Measurements from ENCODE around the gene CLIC4. TPM values are rescaled to one million over a fixed set of nuclear protein-coding genes. Genes with fewer than 3 reads are reported as not detected.
A peak's percentile ranks its signal among the peaks of the same experiment; 100 is the strongest.

The CLIC4 gene
- total and polyA plus RNA-seq, 9 of the 15 experiments (the other 6 are each of a cell fraction or from before 2014, with no cell fraction given), result 16.0 to 67.5 (median 38.4) TPM

- TF ChIP-seq, protein P1, sequence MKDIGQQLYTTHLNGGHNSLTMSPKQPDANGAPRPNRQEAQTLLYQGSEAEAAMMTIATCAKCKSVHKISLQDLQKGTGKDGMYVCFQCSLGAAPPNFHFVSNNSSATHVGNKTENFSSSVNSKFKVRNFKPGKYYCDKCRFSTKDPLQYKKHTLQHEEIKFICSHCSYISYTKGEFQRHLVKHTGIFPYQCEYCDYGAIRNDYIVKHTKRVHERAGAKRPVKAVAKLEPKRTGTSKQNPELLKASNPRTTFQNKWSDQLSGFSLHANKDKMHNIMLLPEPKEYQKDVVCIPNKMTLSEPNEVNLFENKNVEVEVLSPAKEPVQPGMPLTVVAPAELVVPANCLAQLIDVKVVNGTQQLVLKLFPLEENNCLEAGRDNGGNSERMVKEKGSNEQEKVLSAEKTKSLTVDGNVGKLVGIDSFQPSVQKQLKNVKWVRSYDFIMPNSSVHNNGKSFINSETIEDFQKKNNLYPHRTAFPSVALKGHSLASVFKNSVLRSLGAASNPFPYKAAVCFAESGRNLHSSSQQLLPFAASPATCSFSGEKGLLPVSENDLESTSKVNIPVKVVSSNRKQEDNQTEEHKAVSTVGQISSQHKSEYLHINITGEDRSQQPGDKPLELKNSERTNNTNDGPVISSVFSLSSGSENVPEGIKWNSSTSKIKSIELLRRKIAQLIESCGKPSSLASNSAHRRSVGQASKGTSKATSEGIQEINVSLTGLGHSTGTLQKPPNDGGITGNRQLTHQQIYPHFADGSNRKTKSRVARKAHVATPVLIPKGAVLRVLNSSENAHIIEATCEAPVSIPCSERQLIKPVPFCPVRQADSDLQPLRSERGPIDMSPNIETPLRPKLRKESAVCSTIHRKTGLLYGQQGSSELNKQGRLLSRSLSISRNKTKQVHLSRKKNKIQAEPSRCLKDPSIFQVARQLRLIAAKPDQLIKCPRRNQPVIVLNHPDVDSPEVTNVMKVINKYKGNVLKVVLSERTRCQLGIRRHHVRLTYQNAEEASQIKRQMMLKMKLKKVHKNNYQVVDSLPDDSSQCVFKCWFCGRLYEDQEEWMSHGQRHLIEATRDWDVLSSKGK (CRISPR knock-in tag; IDR thresholded peaks at IDR 0.05), result no peak
- TF ChIP-seq MAFK (IDR thresholded peaks at IDR 0.05; ENCODE audit: low read length), result no peak
- TF ChIP-seq COPS2 (conservative IDR thresholded peaks at IDR 0.05), result no peak
- TF ChIP-seq ZSCAN32 (CRISPR knock-in tag; IDR thresholded peaks at IDR 0.05), result no peak
- TF ChIP-seq KDM2B (CRISPR knock-in tag; IDR thresholded peaks at IDR 0.05), result no peak
- TF ChIP-seq, protein P2, sequence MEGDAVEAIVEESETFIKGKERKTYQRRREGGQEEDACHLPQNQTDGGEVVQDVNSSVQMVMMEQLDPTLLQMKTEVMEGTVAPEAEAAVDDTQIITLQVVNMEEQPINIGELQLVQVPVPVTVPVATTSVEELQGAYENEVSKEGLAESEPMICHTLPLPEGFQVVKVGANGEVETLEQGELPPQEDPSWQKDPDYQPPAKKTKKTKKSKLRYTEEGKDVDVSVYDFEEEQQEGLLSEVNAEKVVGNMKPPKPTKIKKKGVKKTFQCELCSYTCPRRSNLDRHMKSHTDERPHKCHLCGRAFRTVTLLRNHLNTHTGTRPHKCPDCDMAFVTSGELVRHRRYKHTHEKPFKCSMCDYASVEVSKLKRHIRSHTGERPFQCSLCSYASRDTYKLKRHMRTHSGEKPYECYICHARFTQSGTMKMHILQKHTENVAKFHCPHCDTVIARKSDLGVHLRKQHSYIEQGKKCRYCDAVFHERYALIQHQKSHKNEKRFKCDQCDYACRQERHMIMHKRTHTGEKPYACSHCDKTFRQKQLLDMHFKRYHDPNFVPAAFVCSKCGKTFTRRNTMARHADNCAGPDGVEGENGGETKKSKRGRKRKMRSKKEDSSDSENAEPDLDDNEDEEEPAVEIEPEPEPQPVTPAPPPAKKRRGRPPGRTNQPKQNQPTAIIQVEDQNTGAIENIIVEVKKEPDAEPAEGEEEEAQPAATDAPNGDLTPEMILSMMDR (IDR thresholded peaks at IDR 0.05 in 2 of 3, conservative IDR thresholded peaks at IDR 0.05 in 1 of 3; ENCODE audit: insufficient read depth in 2 of 3, low read depth in 1 of 3, low read length in 3 of 3), result peak; percentile 62 to 71 (median 66)
- no peak for TF ChIP-seq HMG20B (CRISPR knock-in tag; IDR thresholded peaks at IDR 0.05)
- TF ChIP-seq GABPB2 (CRISPR knock-in tag; conservative IDR thresholded peaks at IDR 0.05), result no peak
- TF ChIP-seq ZNF274 (IDR thresholded peaks at IDR 0.05; ENCODE audit: borderline replicate concordance, low read depth, low read length), result no peak
- TF ChIP-seq CEBPG (CRISPR knock-in tag; IDR thresholded peaks at IDR 0.05), result 0 out of 2 replicates have a peak, but pooled peaks have one; percentile 10
- no peak for TF ChIP-seq CEBPG (tag; conservative IDR thresholded peaks at IDR 0.05 in 1 of 2, IDR thresholded peaks at IDR 0.05 in 1 of 2)
- TF ChIP-seq HCFC1 (IDR thresholded peaks at IDR 0.05; ENCODE audit: low read depth, low read length), result no peak
- TF ChIP-seq, protein P3, sequence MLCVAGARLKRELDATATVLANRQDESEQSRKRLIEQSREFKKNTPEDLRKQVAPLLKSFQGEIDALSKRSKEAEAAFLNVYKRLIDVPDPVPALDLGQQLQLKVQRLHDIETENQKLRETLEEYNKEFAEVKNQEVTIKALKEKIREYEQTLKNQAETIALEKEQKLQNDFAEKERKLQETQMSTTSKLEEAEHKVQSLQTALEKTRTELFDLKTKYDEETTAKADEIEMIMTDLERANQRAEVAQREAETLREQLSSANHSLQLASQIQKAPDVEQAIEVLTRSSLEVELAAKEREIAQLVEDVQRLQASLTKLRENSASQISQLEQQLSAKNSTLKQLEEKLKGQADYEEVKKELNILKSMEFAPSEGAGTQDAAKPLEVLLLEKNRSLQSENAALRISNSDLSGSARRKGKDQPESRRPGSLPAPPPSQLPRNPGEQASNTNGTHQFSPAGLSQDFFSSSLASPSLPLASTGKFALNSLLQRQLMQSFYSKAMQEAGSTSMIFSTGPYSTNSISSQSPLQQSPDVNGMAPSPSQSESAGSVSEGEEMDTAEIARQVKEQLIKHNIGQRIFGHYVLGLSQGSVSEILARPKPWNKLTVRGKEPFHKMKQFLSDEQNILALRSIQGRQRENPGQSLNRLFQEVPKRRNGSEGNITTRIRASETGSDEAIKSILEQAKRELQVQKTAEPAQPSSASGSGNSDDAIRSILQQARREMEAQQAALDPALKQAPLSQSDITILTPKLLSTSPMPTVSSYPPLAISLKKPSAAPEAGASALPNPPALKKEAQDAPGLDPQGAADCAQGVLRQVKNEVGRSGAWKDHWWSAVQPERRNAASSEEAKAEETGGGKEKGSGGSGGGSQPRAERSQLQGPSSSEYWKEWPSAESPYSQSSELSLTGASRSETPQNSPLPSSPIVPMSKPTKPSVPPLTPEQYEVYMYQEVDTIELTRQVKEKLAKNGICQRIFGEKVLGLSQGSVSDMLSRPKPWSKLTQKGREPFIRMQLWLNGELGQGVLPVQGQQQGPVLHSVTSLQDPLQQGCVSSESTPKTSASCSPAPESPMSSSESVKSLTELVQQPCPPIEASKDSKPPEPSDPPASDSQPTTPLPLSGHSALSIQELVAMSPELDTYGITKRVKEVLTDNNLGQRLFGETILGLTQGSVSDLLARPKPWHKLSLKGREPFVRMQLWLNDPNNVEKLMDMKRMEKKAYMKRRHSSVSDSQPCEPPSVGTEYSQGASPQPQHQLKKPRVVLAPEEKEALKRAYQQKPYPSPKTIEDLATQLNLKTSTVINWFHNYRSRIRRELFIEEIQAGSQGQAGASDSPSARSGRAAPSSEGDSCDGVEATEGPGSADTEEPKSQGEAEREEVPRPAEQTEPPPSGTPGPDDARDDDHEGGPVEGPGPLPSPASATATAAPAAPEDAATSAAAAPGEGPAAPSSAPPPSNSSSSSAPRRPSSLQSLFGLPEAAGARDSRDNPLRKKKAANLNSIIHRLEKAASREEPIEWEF (CRISPR knock-in tag; IDR thresholded peaks at IDR 0.05), result no peak
- no peak for TF ChIP-seq NCOA2 (IDR thresholded peaks at IDR 0.05; ENCODE audit: partially characterized antibody in 2 of 2)
- no peak for TF ChIP-seq NFE2L1 (tag; IDR thresholded peaks at IDR 0.05; ENCODE audit: borderline replicate concordance, low read depth)
- peak; percentile 75 to 82 for TF ChIP-seq RAD21 (CRISPR knock-in tag; conservative IDR thresholded peaks at IDR 0.05 in 1 of 2, IDR thresholded peaks at IDR 0.05 in 1 of 2)
- TF ChIP-seq NEUROD1 (IDR thresholded peaks at IDR 0.05; ENCODE audit: borderline replicate concordance, low read depth, low read length, partially characterized antibody), result no peak
Observed at GRCh38 chr1:24849672-24850295, 104.5 kb downstream of the CLIC4 start (continued).

All from K562 (cell line).